Activated CD8-positive, alpha-beta memory T cell treated with anti-CD3 and anti-CD28 coated beads, Interleukin-2, amount 10 ng/mL, durations not matched to agents 7 days and 5 days (primary cell): ENCODE results near the gene CXCL5. TPM values are rescaled to one million over a fixed set of nuclear protein-coding genes. Genes with fewer than 3 reads are reported as not detected.
"Not testable (repeated sequence)": the region's sequence is repeated elsewhere in the genome, so short reads cannot be mapped to it uniquely, and the experiment has no call there.

Experiments
- ATAC-seq: fragments of 150-1000 bp; cut with Tn5 transposase; one replicate; pipeline ENCODE4 v1.10.0; 2021; ENCODE audit warnings: moderate library complexity
- CTCF ChIA-PET: fragments of 350-600 bp; sonication (Branson Sonifier 250); formaldehyde crosslinking; loops from one replicate; lab custom pipeline; 2021; ENCODE audit warnings: antibody characterized with exemption; lab: Charles Lee
- DNase-seq: peaks from one replicate; pipeline ENCODE4 v3.0.0-alpha.2; 2020
- H3K27ac Mint-ChIP-seq: one replicate; pipeline ENCODE4 v1.8.0; 2021; ENCODE audit warnings: mild to moderate bottlenecking, mixed read lengths
- H3K27me3 Mint-ChIP-seq: one replicate; pipeline ENCODE4 v1.8.0; 2021; ENCODE audit warnings: mixed read lengths
- H3K36me3 Mint-ChIP-seq: one replicate; pipeline ENCODE4 v1.8.0; 2021; ENCODE audit warnings: mild to moderate bottlenecking, mixed read lengths
- H3K4me1 Mint-ChIP-seq: one replicate; pipeline ENCODE4 v1.8.0; 2021; ENCODE audit warnings: mixed read lengths
- H3K4me3 Mint-ChIP-seq: one replicate; pipeline ENCODE4 v1.8.0; 2021; ENCODE audit warnings: mild to moderate bottlenecking, moderate library complexity, mixed read lengths
- H3K9me3 Mint-ChIP-seq: one replicate; pipeline ENCODE4 v1.8.0; 2022; ENCODE audit warnings: low read depth, mixed read lengths
- total RNA-seq, 2 experiments: library from RNA; stranded (reverse); gene quantifications; one replicate each; pipeline ENCODE4 v1.2.3, GENCODE V29; 2021

CXCL5 gene
- total RNA-seq, 2 experiments from 2014 or later, result not detected

- no peak for ATAC-seq
These were observed 6.2 kb upstream of the CXCL5 start for GRCh38 chr4:74004668-74005067.

GRCh38 chr4:74000301-74000700 is 1.8 kb upstream of the CXCL5 start:
- H3K36me3 Mint-ChIP-seq, result no peaks in the 10 kb centered on the region
- no peaks in the 10 kb centered on the region for H3K4me1 Mint-ChIP-seq
- H3K27me3 Mint-ChIP-seq, result peaks cover 15% of the 10 kb centered on the region
- H3K4me3 Mint-ChIP-seq, result no peak overlapping the region
- CTCF ChIA-PET, result no interaction called here
- ATAC-seq (no peak), DNase-seq (no peak)
- H3K27ac Mint-ChIP-seq, result no peak overlapping the region
- H3K9me3 Mint-ChIP-seq, result no peaks in the 10 kb centered on the region

More at GRCh38 chr4:74004668-74005067, 6.2 kb upstream of the CXCL5 start:
- Mint-ChIP-seq H3K27ac (no peak overlapping the region), H3K4me1 (no peaks in the 10 kb centered on the region), H3K4me3 (no peak overlapping the region), H3K36me3 (no peaks in the 10 kb centered on the region), H3K9me3 (no peaks in the 10 kb centered on the region), H3K27me3 (no peaks in the 10 kb centered on the region)
- CTCF ChIA-PET, result no interaction called here
- DNase-seq, result no peak

- Mint-ChIP-seq H3K27me3 (no peaks in the 10 kb centered on the region), H3K27ac (no peak overlapping the region), H3K9me3 (no peaks in the 10 kb centered on the region), H3K4me1 (no peaks in the 10 kb centered on the region), H3K4me3 (no peak overlapping the region), H3K36me3 (no peaks in the 10 kb centered on the region)
- CTCF ChIA-PET, result no interaction called here
- DNase-seq, result no peak
- ATAC-seq, result no peak
These were observed 6.4 kb downstream of the CXCL5 start for GRCh38 chr4:73992050-73992449.

- CTCF ChIA-PET, result no interaction called here
- Mint-ChIP-seq H3K27ac (no peak overlapping the region), H3K27me3 (no peaks in the 10 kb centered on the region), H3K4me1 (no peaks in the 10 kb centered on the region), H3K9me3 (no peaks in the 10 kb centered on the region), H3K36me3 (no peaks in the 10 kb centered on the region), H3K4me3 (no peak overlapping the region)
- ATAC-seq (no peak), DNase-seq (no peak)
These were observed 6.8 kb downstream of the CXCL5 start for GRCh38 chr4:73991742-73992000.

- Mint-ChIP-seq H3K27ac (no peak overlapping the region), H3K36me3 (no peaks in the 10 kb centered on the region), H3K27me3 (no peaks in the 10 kb centered on the region), H3K9me3 (no peaks in the 10 kb centered on the region), H3K4me1 (no peaks in the 10 kb centered on the region), H3K4me3 (no peak overlapping the region)
- ATAC-seq (no peak), DNase-seq (no peak)
- CTCF ChIA-PET, result interaction anchor here (1.6 kb wide), 1 partner anchor 11 kb away, joined by 5 read pairs; no protein-coding TSS in a partner anchor
These were observed 7.3 kb downstream of the CXCL5 start for GRCh38 chr4:73990988-73991741.

GRCh38 chr4:73989928-73990327 is 8.5 kb downstream of the CXCL5 start:
- no peaks in the 10 kb centered on the region for H3K4me1 Mint-ChIP-seq
- ATAC-seq, result no peak

GRCh38 chr4:73989031-73989430 is 9.4 kb downstream of the CXCL5 start:
- Mint-ChIP-seq H3K27me3 (no peaks in the 10 kb centered on the region), H3K9me3 (no peaks in the 10 kb centered on the region), H3K27ac (no peak overlapping the region), H3K36me3 (no peaks in the 10 kb centered on the region), H3K4me3 (no peak overlapping the region), H3K4me1 (no peaks in the 10 kb centered on the region)
- ATAC-seq (no peak), DNase-seq (no peak)
- CTCF ChIA-PET, result no interaction called here

More at GRCh38 chr4:73989928-73990327, 8.5 kb downstream of the CXCL5 start:
- CTCF ChIA-PET, result interaction anchor here (1.6 kb wide), 1 partner anchor 10 kb away, joined by 5 read pairs; no protein-coding TSS in a partner anchor
- no peaks in the 10 kb centered on the region for H3K36me3 Mint-ChIP-seq
- no peaks in the 10 kb centered on the region for H3K9me3 Mint-ChIP-seq
- no peak overlapping the region for H3K4me3 Mint-ChIP-seq
- DNase-seq, result no peak
- H3K27me3 Mint-ChIP-seq, result no peaks in the 10 kb centered on the region
- H3K27ac Mint-ChIP-seq, result no peak overlapping the region

- Mint-ChIP-seq H3K9me3 (no peaks in the 10 kb centered on the region), H3K4me1 (no peaks in the 10 kb centered on the region), H3K36me3 (no peaks in the 10 kb centered on the region), H3K4me3 (no peak within 1 kb of the TSS), H3K27me3 (no peaks in the 10 kb centered on the region), H3K27ac (no peak within 1 kb of the TSS)
- ATAC-seq (no peak), DNase-seq (no peak)
- CTCF ChIA-PET, result no interaction called here
These were observed 10.4 kb downstream of the CXCL5 start, which contains the start of gene PPBP for GRCh38 chr4:73988061-73988460. Gene PPBP, minus strand, starts transcription at chr4:73988190. Its CDS starts 87 bp downstream, at chr4:73988103.

GRCh38 chr4:73985528-73985852 is 13.0 kb downstream of the CXCL5 start:
- Mint-ChIP-seq H3K36me3 (no peaks in the 10 kb centered on the region), H3K9me3 (no peaks in the 10 kb centered on the region), H3K27me3 (no peaks in the 10 kb centered on the region), H3K4me3 (no peak overlapping the region), H3K4me1 (no peaks in the 10 kb centered on the region), H3K27ac (no peak overlapping the region)
- CTCF ChIA-PET, result no interaction called here
- no peak for ATAC-seq
- DNase-seq, result no peak

GRCh38 chr4:73984736-73985527 is 13.5 kb downstream of the CXCL5 start:
- DNase-seq (no peak), ATAC-seq (no peak)
- no peaks in the 10 kb centered on the region for H3K4me1 Mint-ChIP-seq
- H3K4me3 Mint-ChIP-seq, result no peak overlapping the region
- no peaks in the 10 kb centered on the region for H3K36me3 Mint-ChIP-seq
- no peaks in the 10 kb centered on the region for H3K27me3 Mint-ChIP-seq
- H3K9me3 Mint-ChIP-seq, result no peaks in the 10 kb centered on the region
- CTCF ChIA-PET, result no interaction called here
- no peak overlapping the region for H3K27ac Mint-ChIP-seq

- CTCF ChIA-PET, result interaction anchor here (2.0 kb wide), 1 partner anchor 9 kb away, joined by 5 read pairs; no protein-coding TSS in a partner anchor
- H3K4me1 Mint-ChIP-seq, H3K4me3 Mint-ChIP-seq, H3K27ac Mint-ChIP-seq, H3K36me3 Mint-ChIP-seq, H3K9me3 Mint-ChIP-seq, DNase-seq, H3K27me3 Mint-ChIP-seq, ATAC-seq: not testable (repeated sequence)
These were observed 17.3 kb downstream of the CXCL5 start for GRCh38 chr4:73981175-73981574.

GRCh38 chr4:73979407-73979957 is 19.0 kb downstream of the CXCL5 start:
- H3K27me3 Mint-ChIP-seq, result no peaks in the 10 kb centered on the region
- no peaks in the 10 kb centered on the region for H3K4me1 Mint-ChIP-seq
- DNase-seq (no peak), ATAC-seq (no peak)
- no peaks in the 10 kb centered on the region for H3K36me3 Mint-ChIP-seq
- CTCF ChIA-PET, result interaction anchor here (2.0 kb wide), 1 partner anchor 11 kb away, joined by 5 read pairs; no protein-coding TSS in a partner anchor
- H3K9me3 Mint-ChIP-seq, result peaks cover 3% of the 10 kb centered on the region
- H3K4me3 Mint-ChIP-seq, result no peak overlapping the region
- H3K27ac Mint-ChIP-seq, result no peak overlapping the region

GRCh38 chr4:73978886-73979285 is 19.6 kb downstream of the CXCL5 start:
- Mint-ChIP-seq H3K36me3 (no peaks in the 10 kb centered on the region), H3K4me3 (no peak overlapping the region), H3K4me1 (no peaks in the 10 kb centered on the region), H3K9me3 (peaks cover 3% of the 10 kb centered on the region), H3K27ac (no peak overlapping the region), H3K27me3 (no peaks in the 10 kb centered on the region)
- CTCF ChIA-PET, result no interaction called here
- no peak for ATAC-seq
- no peak for DNase-seq

- no peak overlapping the region for H3K27ac Mint-ChIP-seq
- DNase-seq (no peak), ATAC-seq (no peak)
- no peaks in the 10 kb centered on the region for H3K36me3 Mint-ChIP-seq
- CTCF ChIA-PET, result no interaction called here
- H3K4me3 Mint-ChIP-seq, result no peak overlapping the region
- no peaks in the 10 kb centered on the region for H3K4me1 Mint-ChIP-seq
- H3K9me3 Mint-ChIP-seq, result peaks cover 6% of the 10 kb centered on the region
- H3K27me3 Mint-ChIP-seq, result no peaks in the 10 kb centered on the region
These were observed 21.8 kb downstream of the CXCL5 start for GRCh38 chr4:73976716-73977115.
